CD4-positive, alpha-beta T cell treated with Interferon alpha-2 for 1 hour (primary cell): ENCODE data around the gene MTHFD1L.
"Not testable (repeated sequence)": the region's sequence is repeated elsewhere in the genome, so short reads cannot be mapped to it uniquely, and the experiment has no call there.

Source experiments
- DNase-seq, 2 donors: peaks; one replicate each; pipeline ENCODE4 v3.0.0-alpha.2; 2020 to 2022

The MTHFD1L gene

DNA sequence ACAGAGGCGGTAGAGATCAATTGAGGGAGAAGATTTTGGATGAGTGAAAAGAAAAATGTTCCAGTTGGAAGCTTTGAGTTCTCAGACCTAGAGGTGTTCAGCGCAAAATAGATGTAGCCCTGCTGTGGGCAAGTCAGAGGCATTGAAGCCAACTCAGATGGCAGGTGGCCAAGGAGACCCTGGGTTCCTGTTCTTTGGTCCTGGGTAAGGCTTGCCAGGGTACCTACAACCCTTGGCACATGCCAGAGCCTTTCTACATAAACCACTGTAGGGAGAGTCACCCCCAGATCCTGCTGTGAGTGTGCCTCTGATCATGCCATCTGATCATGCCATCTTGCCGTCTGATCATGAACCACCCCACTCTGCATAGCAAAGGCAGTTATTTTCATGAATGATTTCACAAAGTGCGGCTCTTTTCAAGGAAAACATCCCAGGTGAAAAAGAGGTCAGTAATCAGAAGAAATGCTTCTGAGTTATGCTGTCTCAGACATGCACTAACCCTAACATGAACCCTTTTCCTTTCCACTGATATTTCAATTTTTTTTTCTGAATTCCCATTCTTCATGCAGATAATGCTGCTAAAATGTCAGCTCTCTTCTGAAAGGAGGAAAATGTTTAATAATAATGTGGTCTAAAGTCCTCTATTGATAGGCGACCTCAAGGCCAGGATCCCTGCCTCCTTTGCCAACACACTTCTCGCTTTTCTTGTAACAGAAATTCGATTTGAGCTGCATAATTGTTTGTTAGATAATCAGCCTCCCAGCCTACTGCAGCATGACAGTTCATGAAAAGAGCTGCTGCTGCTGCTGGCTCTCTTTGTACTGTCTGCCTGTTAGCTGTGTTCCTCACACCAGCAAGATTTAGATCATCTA, 153.6 kb downstream of the MTHFD1L start:
- no peak for DNase-seq

DNA sequence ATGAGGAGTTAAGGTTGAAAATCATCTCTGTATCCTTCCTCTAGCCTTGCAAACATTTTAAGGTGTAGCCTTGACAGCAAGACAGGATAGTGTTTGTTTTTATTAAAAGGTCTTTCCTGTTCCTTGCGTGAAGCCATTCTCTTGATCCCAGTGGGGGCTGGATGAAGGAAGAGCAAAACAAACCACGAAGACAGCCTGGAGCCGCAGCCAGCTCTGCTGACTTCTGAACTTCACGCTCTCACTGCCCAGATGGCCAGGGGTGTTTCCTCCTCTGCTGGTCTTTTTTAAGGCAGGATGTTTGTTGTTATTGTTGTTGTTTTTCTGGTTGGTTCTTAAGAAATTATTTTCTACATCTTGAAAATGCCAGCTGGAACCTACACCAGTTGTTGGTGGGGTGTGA, 156.4 kb downstream of the MTHFD1L start:
- no peak for DNase-seq

DNA sequence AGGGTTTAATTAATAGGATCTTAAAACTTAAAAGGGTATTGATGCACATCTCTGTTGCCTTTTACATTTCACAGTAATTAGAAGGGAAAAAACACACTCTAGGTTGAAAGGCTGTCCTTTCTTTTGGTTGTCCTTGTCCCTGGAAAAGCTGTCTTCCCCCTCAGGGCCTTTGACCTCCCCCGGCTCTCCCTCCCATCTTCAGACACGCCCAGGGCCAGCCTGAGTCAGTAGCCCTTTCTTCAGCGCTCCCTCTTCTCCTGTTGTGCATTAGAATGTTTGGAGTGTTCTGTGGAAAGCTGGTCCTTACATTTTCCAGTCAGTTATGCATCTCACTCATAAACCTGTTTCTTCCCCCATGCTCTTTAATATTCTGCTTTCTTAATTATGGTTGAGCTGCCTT, 157.0 kb downstream of the MTHFD1L start:
- no peak for DNase-seq

DNA sequence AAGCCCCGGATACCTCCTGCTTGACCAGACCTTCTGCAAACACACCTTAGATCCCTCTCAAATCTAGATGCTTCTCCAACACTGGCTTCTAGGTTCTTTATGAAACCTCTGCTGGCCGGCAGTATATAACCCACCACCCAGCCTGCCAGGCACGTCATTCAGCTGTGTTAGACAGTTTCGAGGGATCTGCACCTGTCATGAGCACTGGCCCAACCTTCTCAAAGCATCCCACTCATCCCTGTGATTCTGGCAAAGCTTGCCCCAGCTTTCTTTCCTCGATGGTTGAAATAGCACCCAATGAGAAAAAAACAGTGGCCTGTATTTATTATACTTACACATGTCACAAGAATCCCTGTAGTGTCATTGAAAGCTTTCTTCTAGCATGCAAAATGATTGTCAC, 157.8 kb downstream of the MTHFD1L start:
- no peak for DNase-seq

DNA sequence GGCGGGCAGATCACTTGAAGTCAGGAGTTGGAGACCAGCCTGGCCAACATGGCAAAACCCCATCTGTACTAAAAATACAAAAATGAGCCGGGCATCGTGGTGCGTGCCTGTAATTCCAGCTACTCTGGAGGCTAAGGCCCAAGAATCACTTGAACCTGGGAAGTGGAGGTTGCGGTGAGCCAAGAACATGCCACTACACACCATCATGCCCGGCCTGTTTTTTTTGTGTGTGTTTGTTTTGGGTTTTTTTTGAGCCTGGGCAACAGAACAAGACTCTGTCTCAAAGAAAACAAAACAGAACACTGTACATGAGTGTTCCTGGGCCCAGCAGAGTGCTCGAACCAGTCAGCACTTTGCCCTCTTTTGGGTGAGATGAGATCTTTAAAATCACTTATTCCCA, 159.1 kb downstream of the MTHFD1L start:
- DNase-seq, result no peak

DNA sequence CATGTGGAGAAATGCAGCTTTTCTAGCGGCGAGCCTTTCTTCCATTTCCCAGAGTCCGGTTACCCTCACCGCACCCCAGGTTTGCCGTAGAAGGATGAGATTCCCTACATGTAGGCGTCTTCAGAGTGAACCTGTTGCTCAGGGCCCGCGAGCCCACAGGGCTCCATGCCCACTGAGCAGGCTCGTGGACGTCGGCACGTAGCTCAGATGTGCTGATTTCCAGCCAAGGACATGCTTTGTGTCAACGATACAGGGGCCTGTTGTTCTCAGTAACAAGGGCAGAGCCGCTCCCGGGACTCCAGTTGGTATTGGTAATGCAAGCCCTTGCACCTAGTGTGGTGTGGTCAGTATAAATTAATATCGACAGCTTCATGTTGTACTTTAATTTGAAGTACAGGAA, 159.6 kb downstream of the MTHFD1L start:
- DNase-seq, result no peak

DNA sequence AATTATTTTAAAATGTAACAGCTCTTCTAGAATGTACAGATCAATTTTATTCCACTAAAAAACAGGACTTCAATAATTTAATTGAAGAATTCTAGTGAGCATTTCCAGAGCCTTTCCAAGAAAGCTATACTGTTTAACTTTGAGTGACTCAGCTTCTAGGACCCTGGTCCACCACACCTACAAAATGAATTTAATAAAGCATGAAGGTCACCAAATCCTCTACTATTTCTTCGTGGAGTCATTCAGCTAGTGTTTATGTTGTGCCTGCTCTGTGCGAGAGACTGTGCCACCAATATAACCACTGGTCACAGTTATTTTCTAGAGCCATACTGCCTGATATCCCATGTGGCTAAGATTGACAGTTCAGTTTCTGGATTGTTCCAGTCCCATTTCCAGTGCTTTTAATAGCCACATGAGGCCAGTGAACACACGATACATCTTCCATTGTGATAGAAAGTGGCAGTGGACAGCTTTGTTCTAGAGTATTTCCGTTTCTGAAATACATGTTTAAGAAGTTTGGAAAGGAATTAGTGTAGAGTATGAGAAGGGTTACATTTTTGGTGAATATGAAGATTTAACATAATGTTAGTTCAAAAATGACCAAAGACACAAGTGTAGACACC, 160.7 kb downstream of the MTHFD1L start:
- no peak for DNase-seq

DNA sequence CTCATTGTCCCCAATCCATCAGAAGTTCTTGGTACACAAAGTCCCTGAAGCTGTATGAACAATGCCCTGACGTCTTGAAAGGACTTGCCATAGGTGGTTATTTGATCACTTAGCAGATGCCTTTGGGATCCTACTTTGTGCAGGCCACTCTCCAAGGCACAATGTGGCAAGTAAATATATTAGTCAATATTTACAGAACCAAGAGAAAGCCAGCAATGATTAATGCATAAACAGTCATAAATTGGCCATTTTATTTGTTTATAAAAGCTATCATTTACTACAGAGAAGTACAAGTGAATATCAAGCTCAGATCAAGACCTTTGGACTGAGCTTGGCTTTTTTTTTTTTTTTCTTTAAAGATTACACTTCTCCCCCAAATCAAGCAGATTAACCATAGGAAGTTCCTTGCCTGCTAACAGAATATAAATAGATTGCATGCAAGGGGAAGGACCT, 161.8 kb downstream of the MTHFD1L start:
- no peak for DNase-seq

DNA sequence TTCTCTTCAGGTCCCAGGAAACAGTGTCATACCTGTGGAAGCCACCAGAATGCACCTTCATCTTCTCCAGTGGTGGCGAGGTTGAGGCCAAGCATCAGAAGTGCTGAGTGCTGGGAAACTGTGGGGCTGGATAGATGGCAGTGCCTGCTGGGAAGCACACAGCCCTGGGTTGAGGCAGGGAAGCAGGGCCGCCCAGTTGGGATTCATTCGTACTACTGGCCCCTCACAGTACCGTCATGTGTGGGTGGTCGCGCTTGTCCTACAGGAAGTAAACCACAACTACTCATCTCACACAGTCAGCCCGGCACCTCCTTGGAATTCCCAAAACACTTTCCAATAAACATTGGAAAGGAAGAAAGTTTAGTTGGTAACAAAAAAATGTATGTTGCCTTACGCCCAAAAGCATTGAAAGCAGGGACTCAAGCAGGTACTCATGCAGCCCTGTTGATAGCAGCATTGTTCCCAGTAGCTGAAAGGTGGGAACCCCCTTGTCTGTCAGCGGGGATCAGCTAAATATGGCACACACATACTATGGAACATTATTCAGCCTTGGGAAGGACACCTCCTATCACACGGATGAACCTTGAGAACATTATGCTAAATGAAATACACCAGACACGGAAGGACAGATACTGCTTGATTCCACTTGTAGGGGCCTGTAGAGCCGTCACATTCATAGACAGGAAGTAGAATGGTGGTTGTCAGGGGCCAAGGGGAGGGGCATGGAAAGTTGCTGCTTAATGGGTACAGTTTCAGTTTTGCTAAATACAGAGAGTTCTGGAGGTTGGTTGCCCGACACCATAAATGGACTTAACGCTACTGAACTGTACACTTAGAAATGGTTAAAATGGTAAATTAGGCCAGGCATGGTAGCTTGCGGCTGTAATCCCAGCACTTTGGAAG, 162.7 kb downstream of the MTHFD1L start:
- DNase-seq, result peak in 1 of 2 donors; percentile 17

DNA sequence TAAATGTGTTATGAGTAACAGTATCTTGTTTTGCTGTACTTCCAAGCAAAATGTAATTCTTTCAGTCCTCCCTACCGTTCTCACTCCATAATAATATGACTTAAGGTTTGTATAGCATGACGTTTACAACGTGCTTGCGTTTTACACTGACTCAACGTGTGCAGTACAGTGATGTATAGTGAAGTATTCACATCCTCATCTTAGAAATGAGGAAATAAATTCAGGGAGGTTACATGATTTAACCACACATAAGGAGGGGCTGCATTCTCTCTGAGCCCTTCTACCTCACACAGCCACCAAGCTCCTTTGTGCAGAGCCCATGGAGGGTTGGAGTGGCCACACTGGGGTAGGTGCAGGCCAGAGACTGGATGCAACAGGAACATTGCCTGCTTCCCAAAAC, 164.5 kb downstream of the MTHFD1L start:
- no peak for DNase-seq

DNA sequence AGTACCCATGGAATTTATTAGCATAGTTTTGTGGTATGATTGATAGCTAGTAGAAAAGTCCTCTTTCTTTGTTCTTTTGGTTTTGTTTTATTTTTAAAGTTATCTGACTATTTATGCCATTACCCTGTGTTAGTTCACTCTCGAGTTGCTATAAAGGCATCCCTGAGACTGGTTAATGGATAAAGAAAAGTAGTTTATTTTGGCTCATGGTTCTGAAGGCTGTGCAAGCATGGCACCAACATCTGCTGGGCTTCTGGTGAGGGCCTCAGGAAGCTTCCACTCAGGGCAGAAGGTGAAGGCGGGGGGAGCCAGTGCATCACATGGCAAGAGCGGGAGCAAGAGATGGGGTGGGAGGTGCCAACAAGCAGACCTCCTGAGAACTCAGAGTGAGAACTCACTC, 166.5 kb downstream of the MTHFD1L start:
- DNase-seq, result no peak

DNA sequence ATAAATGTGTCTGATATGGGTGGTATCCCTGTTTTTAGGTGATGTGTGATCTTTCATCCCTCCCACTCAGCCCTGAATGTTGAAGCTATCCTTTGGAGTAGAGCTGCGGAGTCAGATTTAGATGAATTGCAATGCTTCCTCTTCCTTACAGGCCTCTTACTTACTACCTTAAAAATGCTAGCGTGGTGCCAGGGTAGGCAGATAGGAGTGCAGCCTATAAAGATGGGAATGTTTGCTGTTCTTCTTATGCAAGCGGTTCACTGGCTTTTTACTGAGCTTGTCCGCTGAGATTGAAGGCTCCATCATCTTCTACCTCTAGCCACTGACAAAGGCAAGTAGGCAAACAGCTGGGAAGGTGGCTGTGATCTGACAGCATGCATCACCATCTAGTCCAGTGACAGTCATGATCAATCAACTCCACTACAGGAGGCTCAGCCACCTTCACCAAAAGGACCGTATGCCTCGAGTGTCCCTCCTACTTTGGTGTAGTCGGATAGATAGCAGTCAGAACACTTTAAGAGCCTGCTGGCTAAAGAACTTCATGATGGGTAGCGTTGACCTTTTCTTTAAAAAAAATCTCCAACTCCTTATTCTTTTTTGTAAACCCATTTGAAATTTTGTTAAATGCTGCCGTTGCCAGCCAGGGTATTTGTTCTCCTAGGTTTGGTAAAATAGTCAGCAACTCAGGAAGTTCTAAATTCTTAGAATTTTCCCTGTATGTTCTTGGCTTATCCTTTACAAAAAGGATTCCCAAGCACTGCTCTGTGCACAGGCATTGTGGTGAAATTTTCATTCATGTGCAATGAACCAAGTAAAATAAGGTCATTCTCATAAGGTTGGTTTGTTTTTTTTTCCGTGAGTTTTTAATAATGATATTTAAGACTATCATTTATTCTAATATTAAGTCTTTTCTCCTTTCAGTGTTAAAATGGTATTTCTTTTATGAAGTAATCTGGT, 169.6 kb downstream of the MTHFD1L start:
- DNase-seq, result no peak

DNA sequence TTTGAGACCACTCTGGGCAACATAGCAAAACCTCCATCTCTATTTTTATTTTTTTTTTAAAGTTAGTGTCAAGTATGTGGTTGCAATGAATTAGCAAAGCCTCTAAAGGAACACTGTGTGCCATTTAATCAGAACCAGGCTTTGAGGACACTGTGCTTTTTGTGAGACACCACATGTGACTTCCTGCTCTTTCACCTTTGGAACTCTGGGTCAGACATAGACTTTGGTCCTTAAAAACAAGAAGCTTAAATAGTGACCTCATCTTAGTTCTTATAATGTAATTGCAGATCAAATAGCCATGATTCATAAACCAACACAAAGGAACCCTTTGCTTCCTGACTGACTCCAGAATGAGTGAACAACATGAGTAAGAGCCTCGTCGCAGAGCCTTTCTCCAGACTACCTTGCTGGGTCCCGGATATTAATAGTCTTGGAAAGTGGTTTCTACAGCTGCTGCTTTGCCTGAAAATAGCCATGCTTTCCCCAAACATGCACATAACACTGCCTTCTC, 170.8 kb downstream of the MTHFD1L start:
- not testable (repeated sequence) for DNase-seq

DNA sequence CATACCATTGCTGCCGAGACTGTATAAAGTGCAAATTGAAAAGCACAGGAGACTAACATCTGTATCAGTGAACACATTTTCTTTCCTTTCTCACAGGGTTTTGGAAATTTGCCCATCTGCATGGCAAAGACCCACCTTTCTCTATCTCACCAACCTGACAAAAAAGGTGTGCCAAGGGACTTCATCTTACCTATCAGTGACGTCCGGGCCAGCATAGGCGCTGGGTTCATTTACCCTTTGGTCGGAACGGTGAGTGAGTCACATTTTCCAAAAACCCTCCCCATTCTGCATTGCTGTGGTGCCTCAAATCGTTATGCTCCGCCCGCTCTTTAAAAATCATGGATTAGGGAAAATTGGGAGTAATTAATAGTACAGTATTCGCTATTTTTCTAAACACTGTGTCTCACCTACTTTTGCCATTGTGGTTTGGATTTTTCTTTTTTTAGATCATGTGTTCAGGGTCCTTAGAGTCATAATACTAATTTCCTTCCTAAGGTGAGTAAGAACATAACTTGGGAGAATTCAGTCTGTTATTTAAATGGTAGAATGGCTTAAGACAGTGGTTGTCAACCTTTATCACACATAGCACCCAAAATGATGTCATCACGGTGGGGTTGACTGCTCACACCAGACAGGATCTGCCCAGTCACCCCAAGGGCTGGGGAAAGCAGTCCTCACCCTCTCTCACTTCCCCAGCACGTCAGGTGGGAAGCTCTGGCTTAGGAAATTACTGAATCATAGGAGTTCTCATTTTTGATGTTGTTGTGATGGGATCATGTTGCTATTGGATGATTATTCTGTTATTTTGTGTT, 171.6 kb downstream of the MTHFD1L start:
- peak; percentile 4 to 48 for DNase-seq

DNA sequence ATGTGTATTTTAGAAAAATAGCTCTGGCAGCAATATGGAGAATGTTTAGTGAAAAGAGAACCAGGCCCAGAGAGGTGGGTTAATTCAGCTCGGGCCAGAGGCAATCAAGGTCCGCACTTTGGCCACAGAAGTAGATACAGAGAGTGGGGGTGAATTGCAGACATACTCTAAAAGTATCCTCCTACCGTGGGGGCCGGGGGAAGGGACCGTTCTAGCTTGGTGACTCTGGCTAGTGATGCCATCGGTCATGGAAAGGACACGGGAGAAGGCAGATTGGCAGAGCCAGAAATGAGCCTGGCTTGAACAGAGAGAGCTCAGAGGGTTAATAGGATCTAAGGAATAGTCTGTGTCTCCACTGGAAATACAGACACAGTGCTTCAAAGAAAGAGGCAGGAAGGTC, 173.1 kb downstream of the MTHFD1L start:
- no peak for DNase-seq

DNA sequence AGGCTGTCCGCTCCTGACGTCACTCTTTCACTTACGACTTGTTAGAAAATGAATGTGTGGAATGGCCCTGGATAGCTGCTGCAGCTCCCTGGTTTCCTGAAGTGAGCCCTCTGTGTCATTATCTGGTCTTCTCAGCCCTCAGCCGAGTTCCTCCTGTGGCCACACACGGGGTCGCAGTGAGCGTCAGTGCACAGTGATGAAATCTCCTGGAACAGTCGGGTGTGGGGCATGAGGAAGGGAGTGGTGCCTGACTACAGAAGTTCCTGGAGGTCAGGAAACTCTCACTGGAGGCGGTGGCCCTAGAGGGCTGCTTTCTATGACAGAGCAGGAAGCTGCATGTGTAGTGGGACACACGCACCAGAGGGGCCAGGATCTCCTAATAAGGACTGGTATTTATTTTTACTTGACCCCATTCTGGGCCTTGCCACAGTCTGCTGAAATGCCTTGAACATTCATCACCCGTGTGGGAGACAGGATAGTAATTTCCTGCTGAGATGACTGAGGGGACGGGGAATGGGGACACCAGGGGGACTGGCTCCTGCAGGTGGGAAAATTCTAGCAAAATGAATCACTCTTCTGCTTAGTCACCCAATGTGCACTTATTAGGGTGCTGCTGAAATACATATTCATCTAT, 175.5 kb downstream of the MTHFD1L start:
- peak; percentile 17 to 71 for DNase-seq

DNA sequence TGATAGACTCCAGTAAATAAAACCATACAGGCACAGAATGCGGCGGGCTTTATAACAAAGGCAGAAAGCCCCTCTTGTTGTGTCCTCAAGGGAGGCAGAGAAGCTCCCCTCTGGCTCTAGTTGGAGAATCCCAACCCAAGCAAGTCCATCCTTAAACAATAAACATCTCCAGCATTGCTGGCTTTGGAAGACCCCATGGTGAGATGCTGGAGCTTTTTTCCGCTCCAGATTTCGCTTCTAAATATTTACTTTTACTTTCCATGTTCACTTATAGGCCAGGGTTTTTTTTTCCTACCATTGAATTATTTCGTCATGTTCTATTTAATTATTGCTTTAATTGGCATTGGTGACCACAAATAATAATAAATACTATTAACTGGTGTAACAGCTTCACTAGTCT, 176.2 kb downstream of the MTHFD1L start:
- DNase-seq, result no peak

DNA sequence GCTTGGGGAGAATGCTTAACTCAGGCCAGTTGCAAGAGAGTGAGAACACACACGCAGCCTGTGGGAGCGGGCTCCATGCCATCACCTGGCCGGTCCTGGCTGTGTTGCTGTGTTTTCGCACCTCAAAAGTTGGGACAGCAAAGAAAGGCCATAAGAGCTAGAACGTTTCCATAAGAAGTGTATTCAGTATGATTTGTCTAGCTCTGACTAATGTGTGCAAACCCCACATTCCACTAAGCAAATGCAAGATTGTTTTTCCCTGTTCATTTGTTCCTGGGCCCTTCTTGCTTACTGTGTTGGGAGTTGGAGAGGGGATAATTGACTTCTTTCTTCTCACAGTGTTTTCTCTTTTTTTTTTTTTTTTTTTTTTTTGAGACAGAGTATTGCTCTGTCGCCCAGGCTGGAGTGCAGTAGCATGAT, 177.4 kb downstream of the MTHFD1L start:
- DNase-seq, result not testable (repeated sequence)

DNA sequence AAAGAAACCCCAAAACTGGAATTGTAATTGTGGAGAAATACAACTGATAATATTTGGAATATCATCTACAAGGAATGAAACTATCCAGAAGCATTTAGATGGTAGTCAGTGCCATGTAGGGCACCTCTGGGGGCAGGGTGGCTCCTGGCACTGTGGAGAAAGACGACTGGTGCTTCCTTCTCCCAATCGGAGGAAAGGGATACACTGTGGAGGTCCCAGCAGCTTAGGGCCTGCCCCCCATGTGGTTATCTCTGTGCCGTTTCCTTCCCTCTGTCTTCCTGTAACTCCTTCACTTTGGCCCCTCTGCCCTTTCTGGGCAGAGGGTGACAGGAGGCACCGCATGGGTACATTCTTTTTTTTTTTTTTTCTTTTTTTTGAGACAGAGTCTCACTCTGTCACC, 178.4 kb downstream of the MTHFD1L start:
- no peak for DNase-seq
